Epithelial cell of prostate (primary cell): Measurements from ENCODE around the gene TENM3.

Experiments
- DNase-seq: peaks from one replicate; pipeline ENCODE4 v3.0.0-alpha.2; 2011; ENCODE audit warnings: low read depth, low spot score
- H3K27ac ChIP-seq: fragments of 450-650 bp; 2 replicates; pipeline ENCODE4 v1.5.1; 2017; ENCODE audit warnings: mild to moderate bottlenecking

The TENM3 gene

DNA sequence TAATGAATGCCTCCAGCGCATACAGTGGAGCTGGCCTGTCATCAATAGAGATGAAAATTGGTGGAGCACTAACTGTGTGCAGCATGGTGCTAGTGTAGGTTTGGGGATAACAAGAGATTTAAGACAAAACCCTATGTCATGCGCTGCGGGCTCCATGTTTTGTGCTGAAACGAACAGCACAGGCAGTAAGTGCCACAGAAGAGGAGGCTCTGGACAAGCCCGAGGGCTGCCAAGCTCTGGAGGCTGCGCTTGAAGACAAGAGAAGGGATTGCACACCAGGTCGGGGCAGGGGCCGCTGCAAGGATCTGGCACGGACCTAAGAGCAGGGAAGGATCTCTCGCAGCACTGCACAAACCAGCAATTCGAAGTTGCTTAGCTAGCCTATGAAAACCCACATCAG lies 35.5 kb downstream of the TENM3 start:
- no peak overlapping the region for H3K27ac ChIP-seq
- DNase-seq = no peak

DNA sequence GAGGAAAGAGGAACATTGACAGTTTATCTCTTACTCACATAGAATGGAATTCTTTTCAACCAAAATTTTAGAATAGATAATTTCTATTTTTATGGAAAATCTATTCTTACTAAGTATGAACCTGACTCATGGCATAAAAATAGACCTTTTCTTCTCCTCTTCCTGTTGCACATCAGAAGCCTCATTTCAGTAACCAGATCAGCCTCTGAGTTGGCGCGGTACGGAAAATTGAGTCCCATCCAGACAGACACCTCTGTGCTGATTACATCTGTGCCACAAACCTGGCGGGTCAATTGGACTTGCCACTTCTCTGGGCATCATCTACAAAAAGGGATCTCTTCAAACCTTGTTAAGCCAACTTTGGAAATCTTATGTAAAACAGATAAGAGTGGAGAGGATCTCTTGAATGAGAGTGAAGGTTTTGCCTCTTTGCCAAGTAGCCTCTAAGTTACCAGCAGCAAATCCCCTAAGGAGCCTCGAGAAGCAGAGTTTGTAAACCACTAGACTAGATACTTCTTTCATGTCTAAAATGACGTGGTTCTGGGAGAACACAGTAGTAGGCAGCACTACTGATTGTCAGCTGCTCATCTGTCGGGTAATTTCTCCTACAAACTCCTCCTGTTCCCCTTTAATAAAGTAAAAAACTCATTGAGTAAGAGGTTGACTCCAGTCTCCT lies 37.4 kb downstream of the TENM3 start:
- DNase-seq = no peak
- H3K27ac ChIP-seq = no peak overlapping the region

DNA sequence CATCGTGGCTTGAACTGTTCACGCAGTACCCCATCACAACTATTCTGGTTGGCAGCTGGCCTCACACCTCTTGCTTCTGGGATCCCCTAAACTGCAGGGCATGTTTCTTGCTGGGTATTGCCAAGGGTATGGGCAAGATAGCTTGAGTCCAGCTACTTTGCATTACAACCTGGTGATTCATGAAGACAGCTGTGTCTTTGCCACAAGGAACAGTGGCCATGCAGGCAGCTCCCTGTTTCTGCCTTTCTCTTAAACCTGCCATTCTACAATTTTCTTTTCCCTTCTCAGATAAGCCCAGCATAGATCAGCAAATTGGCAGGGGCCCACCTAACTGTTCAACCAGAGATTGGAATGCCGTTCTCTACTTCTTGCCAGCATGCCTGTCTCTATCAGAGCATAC lies 42.8 kb downstream of the TENM3 start:
- DNase-seq = no peak
- no peak overlapping the region for H3K27ac ChIP-seq

DNA sequence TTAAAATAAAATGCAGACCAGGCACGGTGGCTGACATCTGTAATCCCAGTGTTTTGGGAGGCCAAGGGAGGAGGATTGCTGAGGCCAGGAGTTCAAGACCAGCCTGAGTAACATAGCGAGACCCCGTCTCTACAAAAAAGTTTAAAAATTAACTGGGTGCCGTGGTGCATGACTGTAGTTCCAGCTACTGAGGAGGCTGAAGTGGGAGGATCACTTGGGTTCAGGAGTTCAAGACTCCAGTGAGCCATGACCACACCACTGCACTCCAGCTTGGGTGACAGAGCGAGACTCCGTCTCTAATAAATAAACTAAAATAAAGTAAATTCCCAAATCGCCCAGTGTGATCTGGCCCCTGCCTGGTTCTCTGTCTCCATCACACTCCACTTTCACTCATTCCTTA lies 43.7 kb downstream of the TENM3 start:
- no peak overlapping the region for H3K27ac ChIP-seq
- DNase-seq = no peak

DNA sequence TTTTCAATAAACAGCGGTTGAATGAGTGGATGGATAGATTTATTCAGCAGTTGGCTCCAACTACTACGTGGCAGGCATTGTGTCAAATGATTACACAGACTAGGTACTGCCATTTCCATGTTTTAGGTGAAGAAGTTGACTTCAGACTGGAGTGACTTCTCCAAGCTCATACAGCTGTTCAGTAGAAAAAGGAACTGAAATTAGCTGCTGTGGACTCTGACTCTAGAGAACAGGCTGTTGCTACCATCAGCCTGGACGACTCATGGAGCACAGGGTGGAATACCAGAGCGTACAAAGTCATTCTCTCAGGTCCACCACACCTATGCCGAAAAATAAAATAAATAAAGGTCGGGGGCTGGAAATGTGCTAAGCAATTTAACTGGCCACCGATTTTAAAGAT lies 45.3 kb downstream of the TENM3 start:
- no peak for DNase-seq
- no peak overlapping the region for H3K27ac ChIP-seq

DNA sequence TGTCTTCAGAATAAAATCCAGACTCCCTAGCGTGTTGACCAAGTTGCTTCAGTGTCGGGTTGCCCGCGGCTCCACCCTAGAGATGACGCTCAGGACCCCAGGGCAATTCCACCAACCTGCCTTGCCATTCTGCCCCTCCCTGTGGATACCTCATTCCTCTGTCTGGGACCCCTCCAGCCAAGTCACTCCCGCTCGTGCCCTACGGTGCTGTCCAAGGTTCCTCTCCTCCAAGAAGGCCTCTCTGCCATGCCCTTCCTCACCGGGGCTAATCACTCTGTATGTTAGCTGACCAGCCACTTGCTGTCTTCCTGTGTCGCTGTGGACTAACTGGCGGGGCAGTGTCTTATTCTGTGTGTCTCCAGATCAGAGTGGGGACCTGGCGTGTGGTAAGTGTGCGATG lies 46.6 kb downstream of the TENM3 start:
- no peak overlapping the region for H3K27ac ChIP-seq
- DNase-seq = no peak

GRCh38 chr4:182291175-182291574 lies 48.0 kb downstream of the TENM3 start:
- DNase-seq = no peak
- H3K27ac ChIP-seq = no peak overlapping the region

- H3K27ac ChIP-seq = no peak overlapping the region
- DNase-seq = no peak
Measured at GRCh38 chr4:182291597-182292270, 48.5 kb downstream of the TENM3 start.

DNA sequence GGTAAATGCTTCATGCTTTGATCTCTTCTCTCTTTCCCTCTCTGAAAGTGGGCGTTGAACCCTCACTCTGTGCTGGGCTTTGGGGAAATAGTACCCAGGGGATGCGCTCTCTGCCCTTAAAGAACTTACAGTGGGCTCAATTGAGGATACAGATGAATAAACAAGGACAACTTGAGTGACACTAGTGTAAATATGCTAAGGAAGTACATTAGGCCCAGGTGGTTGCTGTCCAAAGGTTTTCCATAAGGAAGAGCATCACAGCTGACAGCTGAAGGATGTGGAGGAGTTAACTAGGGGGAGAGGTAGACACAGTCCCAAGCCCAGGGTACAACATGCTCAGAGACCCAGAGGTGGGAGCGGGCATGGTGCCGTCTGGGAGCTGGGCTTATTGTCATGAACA lies 49.4 kb downstream of the TENM3 start:
- DNase-seq = no peak
- no peak overlapping the region for H3K27ac ChIP-seq

DNA sequence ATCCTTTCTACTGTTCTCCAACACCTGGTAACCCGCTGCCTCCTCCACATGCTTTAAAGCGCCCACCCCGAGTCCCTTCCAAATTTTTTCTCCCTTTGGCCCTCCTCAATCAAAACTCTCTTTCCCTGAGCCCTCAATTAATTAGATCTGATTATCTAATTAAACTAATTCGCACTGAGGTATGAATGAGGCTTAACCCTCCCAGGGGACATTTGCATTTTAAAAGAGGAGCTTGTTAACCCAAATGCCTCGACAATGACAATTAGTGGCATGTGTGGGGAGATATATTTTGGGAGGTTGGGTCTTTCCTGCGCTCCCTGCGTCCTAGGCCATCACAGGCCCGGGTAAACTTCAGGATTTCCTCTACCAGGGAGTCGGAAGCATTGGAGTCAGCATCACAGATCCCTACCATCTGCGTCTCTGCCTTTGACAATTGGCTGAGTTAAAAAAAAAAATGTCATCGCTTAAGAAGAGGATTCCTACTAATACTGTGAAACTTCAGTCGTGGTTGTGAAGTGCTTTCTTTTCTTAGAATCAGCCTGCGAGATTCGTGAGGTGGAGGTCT lies 50.6 kb downstream of the TENM3 start:
- no peak overlapping the region for H3K27ac ChIP-seq
- no peak for DNase-seq

DNA sequence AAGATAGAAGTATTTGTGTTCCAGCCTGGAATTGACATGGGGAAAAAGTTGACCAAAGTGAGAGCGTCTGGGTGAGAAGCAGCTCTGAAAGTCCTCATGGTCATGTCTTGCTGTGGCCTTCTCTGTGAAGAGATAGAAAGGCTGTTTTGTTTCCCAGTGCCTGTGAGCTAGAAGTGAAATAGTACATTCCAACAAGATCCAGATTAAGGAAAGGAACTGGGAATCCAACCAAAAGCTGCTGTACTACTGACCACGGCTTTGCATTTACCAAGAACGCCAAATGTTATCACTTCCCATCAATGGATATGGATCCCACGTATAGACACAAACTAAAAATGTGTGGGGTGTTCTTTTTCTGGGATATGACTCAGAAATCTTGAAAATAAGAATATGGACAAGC lies 51.2 kb downstream of the TENM3 start:
- no peak for DNase-seq
- no peak overlapping the region for H3K27ac ChIP-seq

- DNase-seq = no peak
- no peak overlapping the region for H3K27ac ChIP-seq
Measured at GRCh38 chr4:182297659-182298058, 54.5 kb downstream of the TENM3 start.

DNA sequence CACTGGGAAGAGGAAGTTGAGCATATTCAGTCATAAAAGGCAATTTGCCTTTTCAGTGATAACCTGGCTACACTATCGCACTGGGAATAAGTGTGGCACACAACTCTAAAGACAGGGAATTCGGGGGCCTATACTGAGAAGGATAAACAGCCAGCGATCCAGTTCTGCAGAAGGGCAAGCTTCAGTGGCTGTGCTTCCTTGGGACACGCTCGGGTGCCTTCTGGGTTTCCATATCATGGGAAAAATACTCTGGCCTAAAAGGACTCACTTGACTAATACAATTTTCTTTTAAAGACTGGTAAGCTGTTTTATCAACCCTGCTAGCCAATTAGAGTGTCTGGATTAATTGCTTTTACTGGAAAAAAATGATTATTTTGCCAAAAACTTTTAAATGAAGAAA lies 58.5 kb downstream of the TENM3 start:
- DNase-seq = no peak
- no peak overlapping the region for H3K27ac ChIP-seq

DNA sequence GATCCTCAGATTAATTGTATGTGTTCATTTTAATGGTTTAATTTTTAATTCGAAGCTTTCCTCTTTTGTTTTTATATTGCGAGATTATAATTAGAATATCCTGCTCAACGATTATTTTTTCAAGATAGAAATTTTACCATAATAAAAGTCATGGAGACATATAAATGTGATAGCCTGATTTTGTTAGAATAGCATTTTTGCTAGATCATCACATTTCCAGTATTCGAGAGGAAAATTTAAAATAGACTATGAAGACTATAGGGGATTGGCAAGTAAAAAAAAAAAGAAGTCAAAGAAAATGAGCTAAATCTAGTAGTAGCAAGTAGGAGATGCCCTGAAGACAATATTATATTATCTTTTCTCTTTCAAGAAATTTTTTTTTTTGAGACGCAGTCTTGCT lies 60.6 kb downstream of the TENM3 start:
- no peak for DNase-seq
- no peak overlapping the region for H3K27ac ChIP-seq

- H3K27ac ChIP-seq = peak overlapping the region; percentile 72
- DNase-seq = peak; percentile 6
Measured at GRCh38 chr4:182306792-182307507, 63.7 kb downstream of the TENM3 start.

GRCh38 chr4:182307746-182308145 lies 64.5 kb downstream of the TENM3 start:
- H3K27ac ChIP-seq = peak overlapping the region; percentile 72
- peak; percentile 92 for DNase-seq

- DNase-seq = no peak
- H3K27ac ChIP-seq = no peak overlapping the region
Measured at GRCh38 chr4:182309877-182310276, 66.7 kb downstream of the TENM3 start.

- DNase-seq = no peak
- H3K27ac ChIP-seq = no peak overlapping the region
Measured at GRCh38 chr4:182310316-182310715, 67.1 kb downstream of the TENM3 start.

GRCh38 chr4:182310962-182311361 lies 67.8 kb downstream of the TENM3 start:
- DNase-seq = no peak
- H3K27ac ChIP-seq = no peak overlapping the region

GRCh38 chr4:182314537-182314936 lies 71.3 kb downstream of the TENM3 start:
- H3K27ac ChIP-seq = no peak overlapping the region
- DNase-seq = no peak

DNA sequence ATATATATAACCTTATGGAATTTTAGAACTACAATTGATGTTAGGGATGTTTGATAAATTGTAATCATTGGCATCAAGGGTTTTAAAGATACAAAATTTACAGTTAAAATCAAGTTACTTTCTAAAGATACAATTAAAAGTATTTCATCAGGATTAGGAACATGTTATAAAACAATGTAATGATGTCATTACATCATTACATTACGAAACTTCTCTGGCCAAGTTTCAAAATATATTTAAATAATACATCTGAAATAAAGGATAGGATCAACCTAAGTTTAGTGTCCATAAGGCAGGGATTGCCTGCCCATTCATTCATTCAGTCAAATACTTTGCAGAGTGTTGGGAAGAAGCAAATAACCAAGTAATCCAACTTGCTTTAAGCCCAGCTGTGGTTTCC lies 75.1 kb downstream of the TENM3 start:
- DNase-seq = no peak
- no peak overlapping the region for H3K27ac ChIP-seq
